GM19240 (cell line): ENCODE results near the gene RASAL2.
A peak's percentile ranks its signal among the peaks of the same experiment; 100 is the strongest.
"Not testable (repeated sequence)": the region's sequence is repeated elsewhere in the genome, so short reads cannot be mapped to it uniquely, and the experiment has no call there.

Source experiments
- DNase-seq: peaks from one replicate; pipeline ENCODE4 v3.0.0; 2011; ENCODE audit warnings: low spot score; ENCODE audit not compliant: insufficient read length

Gene RASAL2

DNA sequence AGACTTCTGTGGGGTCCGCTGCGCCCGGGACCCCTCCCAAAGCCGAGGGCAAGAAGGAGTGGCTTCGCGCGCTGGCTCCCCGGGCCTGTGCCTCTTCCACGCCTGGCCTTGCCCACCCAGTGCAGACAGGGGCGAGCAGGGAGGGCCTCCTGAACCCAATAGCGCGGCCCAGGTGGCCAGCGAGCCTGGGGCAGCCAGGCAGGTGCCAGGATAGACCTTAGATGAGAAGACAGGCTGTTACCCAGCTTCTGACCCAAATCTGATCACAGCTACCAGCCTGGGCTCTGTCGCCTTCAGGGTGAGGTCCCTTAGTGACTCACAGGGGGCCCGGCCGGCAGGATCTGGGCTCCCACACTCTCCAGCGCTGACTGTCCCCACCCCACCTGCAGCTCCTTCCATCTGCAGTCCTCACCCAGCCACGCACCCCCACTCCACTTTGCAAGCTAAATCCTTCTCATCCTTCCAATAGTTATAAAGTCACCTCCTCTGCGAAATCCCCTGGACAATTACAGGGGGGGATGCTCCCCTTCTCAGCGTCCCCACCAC lies 393.2 kb downstream of the RASAL2 start:
- no peak for DNase-seq

- no peak for DNase-seq
These were observed 394.5 kb downstream of the RASAL2 start for GRCh38 chr1:178488393-178488792.

- no peak for DNase-seq
These were observed 395.5 kb downstream of the RASAL2 start for GRCh38 chr1:178489399-178489798.

DNA sequence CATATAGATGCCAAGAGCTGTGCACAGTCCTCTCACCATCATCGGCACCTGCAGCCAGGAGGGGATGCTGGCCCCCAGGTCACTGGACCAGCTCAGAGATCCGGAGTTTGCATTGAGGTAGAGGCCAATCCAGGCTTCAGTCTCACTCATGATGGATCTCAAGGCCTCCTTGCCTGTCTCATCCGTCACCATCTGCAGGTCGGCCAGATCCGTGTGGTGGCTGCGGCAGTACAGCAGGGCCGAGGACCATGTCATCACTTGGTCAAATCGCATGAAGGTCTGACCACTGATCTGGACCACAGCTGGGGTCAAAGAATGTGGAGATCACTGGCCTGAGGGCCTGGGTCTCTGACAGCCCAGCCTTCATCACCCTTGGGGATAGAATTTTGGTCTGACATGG lies 396.2 kb downstream of the RASAL2 start:
- DNase-seq = no peak

GRCh38 chr1:178490967-178491366 lies 397.1 kb downstream of the RASAL2 start:
- no peak for DNase-seq

- no peak for DNase-seq
These were observed 397.8 kb downstream of the RASAL2 start for GRCh38 chr1:178491721-178492120.

DNA sequence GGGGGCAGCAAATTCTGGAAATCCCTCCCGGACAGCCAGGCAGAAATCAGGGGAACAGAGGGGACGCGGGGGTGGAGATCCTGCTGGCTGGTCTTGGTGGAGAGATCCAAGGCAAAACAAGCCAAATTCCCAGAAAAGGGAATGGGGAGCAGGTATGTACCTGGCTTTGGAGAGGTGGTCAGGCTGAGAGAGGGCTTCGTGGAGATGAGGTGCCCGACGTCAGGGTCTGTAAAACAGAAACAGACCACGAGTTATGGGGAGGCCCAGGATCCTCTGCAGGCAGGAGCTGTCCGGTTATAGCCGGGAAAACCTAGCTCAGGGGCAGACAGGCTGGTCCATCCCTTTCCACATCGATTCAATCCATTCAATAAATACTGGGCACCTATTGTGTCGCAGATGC lies 398.4 kb downstream of the RASAL2 start:
- DNase-seq = no peak

DNA sequence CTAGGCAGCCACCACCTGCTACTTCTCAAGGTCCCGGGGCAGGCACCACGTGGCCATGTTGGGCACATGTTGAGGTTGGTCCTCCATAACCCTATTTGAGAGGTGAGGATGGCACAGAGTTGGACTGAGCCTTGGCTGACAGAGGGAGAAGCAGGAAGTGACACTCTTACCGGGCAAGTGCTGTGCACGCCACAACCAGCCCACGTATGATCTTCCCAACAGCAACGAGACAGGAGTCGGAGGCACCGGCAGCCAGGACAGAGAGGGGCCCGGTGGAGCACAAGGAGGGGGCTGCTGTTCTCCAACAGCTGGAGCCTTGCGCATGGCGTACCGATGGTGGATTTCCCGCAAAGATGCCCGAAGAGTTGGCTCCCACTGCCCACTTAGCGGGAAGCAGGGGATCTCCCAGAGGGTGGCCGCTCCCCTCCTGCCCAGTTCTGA lies 399.4 kb downstream of the RASAL2 start:
- DNase-seq = no peak

DNA sequence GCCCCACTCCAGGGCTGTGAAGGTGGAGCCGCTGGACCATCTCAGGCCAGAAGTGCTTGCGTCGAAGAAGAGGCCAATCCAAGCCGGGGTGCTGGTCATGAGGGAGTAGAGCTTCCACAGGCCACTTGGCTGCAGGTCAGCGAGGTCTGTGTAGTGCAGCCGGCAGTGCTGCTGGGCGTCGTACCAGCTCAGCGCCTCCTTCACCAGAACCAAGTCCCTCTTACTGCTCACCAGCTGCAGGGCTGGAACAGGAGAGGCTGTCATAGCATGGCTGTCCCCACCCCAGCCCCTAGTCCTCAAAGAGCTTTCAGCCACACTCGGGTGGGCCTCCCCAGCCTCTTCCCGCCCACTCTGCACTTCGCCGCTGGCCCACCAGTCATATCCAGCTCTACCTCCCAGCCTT lies 400.7 kb downstream of the RASAL2 start:
- no peak for DNase-seq

DNA sequence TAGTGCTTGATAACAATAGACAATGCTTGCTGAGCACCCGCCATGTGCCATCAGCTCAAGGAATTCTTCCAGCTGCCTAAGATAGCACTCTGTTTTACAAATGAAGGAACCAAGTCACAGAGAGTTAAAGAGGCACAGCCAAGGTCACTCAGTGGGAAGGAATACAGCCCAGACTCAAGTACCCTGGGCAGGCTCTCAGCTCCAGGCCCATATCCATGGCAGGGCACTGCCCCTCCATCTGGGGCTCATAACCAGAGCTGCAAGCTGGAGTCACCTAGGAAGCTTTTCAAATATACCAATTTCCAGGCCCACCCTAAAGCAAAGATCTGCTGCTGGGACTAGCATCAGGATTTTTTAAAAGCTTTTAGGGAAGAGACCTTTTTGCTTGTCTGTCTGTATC lies 401.3 kb downstream of the RASAL2 start:
- DNase-seq = no peak

DNA sequence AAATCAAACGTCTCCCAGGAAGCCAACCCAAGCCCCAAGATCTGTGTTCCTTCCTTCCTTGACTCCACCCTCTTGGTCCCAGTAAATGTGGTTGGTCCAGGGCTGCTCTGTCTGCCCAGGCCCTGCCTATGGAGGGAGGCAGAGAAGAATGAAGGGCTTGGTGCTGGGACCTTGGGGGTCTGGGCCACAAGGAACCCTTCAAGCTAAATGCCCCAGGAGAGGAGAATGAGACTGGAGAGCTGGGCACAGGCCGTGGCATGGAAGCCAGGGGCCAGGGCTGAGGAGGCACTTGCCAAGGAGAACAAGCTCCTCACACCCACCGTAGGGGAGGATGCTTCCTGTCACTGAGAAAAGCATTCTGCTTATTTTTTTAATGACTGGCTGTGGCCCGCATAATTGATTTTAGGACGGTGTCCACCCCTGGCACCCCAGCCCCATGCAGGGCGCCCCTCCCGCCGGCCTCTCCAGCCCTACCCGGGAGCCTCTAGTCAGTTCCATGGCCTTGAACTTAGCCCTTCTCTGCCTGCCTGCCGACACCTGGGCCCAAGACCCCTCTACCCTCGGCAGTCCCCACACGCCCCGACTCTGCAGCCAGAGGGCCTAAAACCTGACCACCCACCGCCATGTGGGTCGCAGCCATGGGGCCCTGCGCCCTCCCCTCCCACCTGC lies 402.0 kb downstream of the RASAL2 start:
- DNase-seq = no peak

DNA sequence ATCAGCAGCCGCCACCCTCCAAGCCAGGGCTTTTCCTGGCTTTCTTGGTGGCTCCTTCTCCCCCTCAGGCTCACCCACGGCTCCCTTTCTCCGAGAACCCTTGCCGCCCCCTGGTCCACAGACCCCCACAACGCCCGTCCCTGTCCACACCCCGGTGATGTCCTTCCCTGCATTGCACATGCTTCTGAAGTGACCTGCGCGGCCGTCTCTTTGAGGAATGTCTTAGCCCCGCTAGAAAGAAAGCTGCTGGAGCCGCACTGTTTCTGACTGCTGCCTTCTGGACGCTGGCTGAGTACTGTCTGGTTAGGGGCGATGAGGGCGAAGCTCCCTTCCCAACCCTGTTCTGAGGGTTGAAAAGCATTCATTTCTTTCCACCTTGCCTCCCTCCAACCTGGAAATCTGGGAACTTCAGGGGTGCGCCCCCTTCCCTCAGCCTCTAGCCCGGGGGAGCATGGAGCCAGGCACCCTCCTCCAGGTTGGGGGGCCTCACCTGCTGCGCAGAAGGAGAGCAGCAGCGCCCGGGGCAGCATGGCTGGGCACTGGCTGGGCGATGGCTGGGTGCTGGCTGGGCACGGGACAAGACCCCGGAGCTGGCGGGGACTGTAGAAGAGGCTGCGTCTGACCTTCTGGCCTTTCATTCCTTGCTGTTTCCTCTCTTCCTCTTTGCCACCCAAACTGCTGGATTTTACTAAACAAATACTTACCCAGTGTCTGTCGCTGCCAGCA lies 402.7 kb downstream of the RASAL2 start, which contains the start of gene CLEC20A:
Gene CLEC20A, minus strand, starts transcription at position 555 of the 726 bp plus-strand sequence. Its CDS starts 25 bp downstream, at position 530.
- DNase-seq = no peak

DNA sequence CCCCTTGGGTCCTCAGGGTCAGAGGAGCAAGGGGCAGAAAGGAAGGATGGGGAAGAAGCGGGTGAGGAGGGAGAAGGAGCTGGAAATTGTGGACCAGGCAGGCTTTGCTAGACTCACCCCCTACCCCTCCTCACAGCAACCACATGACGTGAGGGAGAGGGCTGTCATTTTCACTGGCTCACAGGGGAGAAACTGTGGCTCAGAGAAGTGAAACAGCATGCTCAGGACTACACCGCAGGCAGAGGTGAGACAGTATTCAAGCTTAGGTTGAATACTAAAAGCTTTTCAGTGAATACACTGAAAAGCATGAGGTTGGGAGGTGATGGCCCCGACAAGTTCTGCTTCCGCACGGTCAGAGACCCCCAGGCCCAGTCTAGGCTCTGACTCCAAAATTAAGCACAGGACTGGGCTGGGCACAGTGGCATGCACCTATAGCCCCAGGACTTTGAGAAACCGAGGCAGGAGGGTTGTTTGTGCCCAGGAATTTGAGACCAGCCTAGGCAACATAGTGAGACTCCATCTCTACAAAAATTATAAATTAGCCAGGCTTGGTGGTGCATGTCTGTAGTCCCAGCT lies 404.1 kb downstream of the RASAL2 start:
- no peak for DNase-seq

GRCh38 chr1:178498896-178499675 lies 405.2 kb downstream of the RASAL2 start:
- DNase-seq = no peak

DNA sequence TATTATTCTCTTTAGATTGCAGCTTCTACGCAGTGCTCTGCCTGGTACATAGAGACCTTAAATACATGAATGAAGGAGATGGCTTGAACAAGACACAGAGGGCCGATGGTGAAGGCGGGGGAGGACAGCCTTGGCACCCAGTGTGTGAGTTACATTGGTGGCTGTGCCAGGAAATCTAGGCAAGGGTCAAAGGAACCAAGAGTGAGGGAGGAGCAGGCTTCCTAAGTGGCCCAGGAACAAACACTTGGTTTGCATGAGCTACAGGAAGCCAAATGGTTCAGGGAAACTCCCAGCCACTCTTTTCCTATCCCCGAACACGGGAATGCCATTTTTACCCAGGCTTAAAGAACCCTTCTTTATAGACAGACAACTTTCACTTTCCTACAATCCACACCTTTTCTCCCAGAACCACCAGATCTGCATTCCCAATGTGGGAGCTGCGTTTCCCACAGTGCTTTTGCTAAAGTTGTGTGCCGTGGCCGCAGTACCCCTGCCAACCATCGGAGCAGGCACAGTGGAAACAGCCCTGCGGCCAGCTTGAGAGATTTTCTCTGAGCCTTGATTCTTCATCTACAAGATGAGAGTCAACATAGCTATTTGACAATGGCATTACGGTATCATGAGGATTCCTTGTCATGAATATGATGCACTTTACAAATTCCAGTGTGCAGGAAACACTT lies 406.3 kb downstream of the RASAL2 start:
- no peak for DNase-seq

DNA sequence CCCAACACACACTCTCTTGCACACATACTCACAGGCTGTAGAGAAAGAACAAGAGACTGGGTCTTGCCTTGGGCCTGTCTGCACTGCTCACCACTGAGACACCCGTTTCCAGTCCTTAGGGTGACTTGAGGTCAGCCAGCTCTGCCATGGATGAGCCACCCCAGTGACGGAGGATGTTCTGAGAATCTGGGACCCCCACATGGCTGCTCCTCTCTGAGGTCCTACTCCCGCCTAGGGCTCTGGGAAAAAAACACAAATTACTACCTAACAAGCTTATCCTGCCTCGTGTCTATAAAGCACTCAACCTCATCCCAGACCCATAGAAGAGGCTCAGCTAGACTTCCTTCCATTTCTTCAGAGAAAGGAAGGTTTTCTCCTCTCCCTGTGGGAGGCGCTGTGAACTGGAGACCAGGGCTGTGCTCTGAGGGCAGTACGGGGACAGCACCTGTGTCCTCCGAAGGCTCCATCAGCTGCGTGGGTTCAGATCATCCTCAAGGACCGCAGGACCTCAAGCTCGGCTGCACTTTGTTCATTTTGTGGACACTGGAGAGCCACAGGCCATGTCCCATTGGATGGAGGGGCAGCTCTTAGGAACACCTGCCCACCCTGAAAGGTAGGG lies 407.1 kb downstream of the RASAL2 start:
- DNase-seq = no peak

- DNase-seq = peak; percentile 88
These were observed 407.9 kb downstream of the RASAL2 start for GRCh38 chr1:178501705-178502329.

DNA sequence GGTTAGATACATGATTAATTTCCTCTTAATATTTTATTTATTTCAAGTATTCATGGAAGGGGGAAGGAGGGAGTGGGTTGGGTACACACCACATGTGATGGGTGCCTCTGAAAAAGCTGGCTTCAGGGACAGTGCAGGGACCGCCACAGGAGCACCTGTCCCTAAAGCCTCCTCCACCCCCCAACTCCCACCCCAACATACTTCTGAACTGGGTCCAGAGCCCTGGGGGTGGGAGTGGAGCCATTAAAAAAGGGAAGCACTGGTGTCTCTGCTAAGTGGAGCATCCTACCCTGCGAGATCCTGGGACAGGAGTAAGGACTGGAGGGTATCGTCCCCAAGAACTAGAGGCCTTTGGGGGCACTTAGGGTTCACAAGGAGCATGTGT lies 408.4 kb downstream of the RASAL2 start:
- no peak for DNase-seq

- DNase-seq = no peak
These were observed 409.0 kb downstream of the RASAL2 start for GRCh38 chr1:178502856-178503255.

- DNase-seq = not testable (repeated sequence)
These were observed 409.4 kb downstream of the RASAL2 start for GRCh38 chr1:178503316-178503715.
